Right lobe of liver (tissue), 4 donors: ENCODE measurements around the gene RBM44.

Experiments
- POLR2A ChIP-seq: fragments of 450-650 bp; IDR thresholded peaks from one replicate; pipeline ENCODE4 v1.6.1; 2017; ENCODE audit warnings: antibody characterized with exemption, mild to moderate bottlenecking
- TF ChIP-seq, protein P1 (sequence below), 4 donors: fragments of 200-600 bp in 3 of 4; fragments of 450-650 bp in 1 of 4; IDR thresholded peaks; one replicate each; pipeline versions ENCODE4 v1.5.1 to v1.8.0; 2016 to 2022; ENCODE audit warnings: antibody characterized with exemption in 4 of 4, mild to moderate bottlenecking in 2 of 4
- donor health status: DM: no; HTN: no; CAD: no.
- donor health status: DM: no; HTN: no; CAD: no.
- donor health status: DM: no; HTN: yes; CAD: no.

DNA sequence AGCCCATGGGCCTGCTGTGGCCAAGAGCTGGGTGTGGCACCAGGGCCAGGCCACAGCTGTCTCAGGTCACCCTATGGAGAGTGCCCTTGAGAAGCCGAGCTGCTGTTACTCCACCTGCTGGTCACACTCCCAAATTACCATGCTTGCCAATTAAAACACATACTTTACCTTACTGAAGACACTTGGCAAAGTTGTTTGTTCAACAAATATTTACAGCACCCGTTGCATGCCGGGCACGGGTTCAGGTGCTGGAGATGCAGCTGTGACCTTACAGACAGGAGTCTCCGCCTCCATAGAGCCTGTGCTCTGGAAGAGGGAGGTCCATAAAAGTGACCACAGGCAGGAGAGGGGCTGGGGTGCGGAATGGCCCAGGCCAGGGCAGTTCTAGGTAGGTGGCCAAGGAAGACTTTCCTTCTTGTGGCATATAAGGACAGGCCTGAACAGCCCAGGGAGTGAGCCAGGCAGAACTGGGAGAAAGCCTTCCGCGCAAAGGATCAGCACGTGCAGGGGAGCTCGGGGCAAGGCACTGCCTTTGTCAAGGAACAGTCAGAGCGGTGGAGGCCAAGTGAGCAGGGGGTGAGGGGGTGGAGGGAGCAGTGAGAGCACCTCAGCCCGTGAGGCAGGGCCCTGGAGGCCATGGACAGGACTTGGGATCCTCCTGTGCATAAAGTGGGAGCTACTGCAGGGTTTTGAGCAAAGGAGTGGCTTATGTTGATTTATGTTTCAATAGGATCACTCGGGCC, 23.6 kb upstream of the RBM44 start:
- TF ChIP-seq, protein P1, sequence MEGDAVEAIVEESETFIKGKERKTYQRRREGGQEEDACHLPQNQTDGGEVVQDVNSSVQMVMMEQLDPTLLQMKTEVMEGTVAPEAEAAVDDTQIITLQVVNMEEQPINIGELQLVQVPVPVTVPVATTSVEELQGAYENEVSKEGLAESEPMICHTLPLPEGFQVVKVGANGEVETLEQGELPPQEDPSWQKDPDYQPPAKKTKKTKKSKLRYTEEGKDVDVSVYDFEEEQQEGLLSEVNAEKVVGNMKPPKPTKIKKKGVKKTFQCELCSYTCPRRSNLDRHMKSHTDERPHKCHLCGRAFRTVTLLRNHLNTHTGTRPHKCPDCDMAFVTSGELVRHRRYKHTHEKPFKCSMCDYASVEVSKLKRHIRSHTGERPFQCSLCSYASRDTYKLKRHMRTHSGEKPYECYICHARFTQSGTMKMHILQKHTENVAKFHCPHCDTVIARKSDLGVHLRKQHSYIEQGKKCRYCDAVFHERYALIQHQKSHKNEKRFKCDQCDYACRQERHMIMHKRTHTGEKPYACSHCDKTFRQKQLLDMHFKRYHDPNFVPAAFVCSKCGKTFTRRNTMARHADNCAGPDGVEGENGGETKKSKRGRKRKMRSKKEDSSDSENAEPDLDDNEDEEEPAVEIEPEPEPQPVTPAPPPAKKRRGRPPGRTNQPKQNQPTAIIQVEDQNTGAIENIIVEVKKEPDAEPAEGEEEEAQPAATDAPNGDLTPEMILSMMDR (IDR thresholded peaks at IDR 0.05) = peak; percentile 70 to 77 (median 70)
- TF ChIP-seq POLR2A = no peak
